GM11168 (cell line): Measurements from ENCODE around the gene RAB15.

ENCODE experiments used
- in situ Hi-C: fragments of 300-500 bp; cut with MboI; formaldehyde crosslinking; loops from one replicate; pipeline ENCODE4 v1.12.0; 2022; ENCODE audit warnings: low sequenced_read_pairs; ENCODE audit not compliant: unreplicated experiment

The RAB15 gene

DNA sequence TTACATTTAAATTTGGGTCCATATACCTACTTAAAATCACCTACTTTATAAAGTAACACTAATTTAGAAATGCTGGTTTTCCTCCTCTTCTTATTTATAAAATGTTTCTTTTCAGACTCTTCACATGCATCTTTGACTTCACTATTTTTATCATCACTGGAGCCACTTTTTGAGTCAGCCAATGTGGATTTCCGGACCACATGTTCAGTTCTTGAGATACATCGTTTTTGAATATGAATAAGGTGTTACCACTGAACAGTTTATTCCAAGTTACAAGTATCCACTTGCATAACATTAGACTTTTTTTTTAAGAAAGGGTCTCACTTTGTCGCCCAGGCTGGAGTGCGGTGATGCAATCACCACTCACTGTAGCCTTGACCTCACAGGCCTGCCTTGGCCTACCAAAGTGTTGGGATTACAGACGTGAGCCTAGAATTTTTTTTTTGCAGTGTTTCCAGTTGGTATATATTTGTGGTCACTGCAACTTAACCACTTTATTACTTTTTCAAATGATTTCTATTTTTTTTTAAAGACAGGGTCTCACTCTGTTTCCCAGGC lies 20.3 kb upstream of the RAB15 start:
- in situ Hi-C loops = no loop called here

DNA sequence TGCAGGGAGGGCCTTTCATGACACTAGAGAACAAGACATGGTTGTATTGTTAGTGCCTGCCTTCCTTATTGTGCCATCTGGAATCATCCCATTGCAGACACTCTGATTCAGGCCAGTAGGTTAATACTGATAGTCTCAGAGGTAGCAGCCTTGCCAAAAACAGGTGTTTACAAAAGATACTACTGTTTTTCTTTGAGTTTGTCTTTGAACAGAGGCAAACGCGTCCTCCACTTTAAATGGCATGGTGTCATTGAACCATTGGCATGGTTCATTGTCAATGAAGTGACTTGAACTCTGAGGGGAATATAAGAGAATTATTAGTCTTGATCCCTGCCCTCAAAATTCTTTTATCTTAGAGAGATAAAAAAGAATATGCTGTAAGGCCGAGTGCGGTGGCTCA lies 18.8 kb upstream of the RAB15 start:
- in situ Hi-C loops = no loop called here

DNA sequence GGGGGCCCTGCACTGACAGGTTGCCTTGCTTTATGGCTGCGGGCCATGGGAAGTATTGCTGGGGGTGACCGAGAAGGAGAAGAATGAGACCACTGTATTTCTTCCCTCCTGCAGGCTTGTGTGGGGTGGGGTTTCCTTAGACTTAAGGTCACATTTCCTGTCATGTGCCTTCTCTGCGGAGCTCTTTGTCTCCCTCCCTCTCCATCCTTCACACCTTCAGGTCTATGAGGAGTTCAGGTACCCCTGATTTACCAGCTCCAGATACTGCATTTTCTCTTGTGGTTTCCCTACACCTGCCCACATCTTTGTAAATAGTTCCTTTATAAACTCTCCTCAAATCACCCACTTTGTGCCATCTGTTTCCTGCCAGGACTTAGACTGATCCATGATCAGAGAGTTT lies 18.2 kb upstream of the RAB15 start:
- in situ Hi-C loops = no loop called here

DNA sequence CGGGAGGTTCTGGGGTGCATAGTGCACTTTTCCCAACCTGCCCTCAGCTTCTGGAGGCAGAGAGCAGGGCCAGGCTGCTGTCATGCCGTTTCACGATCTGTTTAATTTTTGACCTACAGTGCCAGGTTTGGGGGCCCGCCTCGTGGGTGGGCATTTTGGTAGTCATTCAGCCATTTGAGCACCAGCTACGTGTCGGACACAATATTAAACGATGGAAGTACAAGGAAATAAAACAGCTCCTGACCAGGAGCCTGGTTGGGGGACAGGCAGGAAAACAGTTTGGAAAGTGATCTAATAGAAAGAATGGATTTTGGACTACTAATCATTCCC lies 15.3 kb upstream of the RAB15 start:
- in situ Hi-C loops = no loop called here

DNA sequence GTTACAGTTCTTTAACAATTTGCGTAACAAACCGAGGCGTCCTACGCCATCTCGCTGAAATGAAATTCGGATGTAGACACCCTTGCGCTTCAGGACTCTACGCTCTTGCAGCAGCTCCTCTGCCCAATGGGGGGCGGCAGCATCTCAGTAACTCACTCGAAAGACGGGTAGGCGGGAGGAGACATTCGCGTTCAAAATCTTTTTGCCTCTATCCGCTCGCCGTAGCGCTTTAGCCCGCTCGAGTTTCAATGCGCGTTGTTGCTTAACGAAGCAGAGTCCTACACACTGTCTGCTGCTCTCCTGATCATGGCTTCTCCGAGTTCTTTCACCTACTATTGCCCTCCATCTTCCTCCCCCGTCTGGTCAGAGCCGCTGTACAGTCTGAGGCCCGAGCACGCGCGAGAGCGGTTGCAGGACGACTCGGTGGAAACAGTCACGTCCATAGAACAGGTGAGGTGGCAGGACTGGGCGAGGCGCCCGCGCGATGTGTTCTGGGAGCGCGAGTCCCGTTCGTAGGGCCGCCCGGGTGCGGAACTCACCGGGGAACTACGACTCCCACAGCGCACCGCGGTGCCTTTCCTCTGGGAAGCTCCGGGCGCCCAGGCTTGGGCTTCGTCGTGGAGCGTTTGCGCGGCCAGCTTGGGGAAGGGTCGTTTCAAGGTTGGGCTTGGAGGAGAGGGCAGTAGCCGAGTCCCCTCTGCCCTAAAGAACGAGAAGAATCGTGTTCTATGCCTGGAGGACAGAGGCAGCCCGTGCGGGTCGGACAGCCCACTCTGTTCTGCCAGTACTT lies 14.7 kb upstream of the RAB15 start, which contains the start of gene FNTB:
TSS of gene FNTB (plus strand) at position 248 of the 790 bp plus-strand sequence. CDS start at position 307, 59 bp downstream.
- in situ Hi-C loops = no loop called here

DNA sequence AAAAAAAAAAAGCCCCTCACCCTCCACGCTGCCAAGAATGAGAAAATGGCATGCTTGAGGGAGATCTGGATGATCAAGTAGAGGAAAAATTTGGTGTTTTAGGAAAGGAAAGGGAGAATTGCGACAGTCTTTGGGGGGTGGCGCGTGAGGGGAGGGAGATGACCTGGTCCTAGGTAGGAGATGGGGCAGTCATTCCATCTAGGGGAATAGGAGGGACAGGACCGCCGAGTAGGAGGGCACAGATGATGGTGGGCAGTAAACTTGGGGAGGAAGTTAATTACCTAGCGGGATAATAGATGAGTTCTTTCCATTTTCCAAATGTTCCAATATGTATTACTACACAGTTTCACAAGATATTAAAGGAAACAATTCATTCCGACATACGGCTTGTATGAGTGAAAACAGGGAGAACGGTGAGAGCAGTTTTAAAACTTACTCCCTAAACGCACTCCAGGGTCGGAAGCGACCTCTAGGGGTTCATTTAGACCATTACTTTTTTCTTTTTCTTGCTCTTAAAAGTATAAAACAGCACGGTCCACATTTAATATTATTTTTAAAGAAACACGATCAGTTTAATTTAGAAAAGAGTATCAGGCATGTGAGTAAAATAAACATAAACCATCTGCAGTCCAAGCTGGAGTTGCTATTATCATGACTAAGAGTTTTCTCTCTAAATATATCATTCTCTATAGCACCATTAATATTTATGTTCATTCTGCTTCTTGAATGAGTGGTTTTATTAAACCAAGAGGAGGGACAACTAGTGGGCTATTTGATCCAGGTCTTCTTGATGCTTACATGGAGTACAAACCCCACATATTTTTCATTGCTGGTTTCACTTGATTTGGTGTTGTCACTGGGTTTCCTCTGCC lies 11.5 kb upstream of the RAB15 start:
- in situ Hi-C loops = no loop called here

DNA sequence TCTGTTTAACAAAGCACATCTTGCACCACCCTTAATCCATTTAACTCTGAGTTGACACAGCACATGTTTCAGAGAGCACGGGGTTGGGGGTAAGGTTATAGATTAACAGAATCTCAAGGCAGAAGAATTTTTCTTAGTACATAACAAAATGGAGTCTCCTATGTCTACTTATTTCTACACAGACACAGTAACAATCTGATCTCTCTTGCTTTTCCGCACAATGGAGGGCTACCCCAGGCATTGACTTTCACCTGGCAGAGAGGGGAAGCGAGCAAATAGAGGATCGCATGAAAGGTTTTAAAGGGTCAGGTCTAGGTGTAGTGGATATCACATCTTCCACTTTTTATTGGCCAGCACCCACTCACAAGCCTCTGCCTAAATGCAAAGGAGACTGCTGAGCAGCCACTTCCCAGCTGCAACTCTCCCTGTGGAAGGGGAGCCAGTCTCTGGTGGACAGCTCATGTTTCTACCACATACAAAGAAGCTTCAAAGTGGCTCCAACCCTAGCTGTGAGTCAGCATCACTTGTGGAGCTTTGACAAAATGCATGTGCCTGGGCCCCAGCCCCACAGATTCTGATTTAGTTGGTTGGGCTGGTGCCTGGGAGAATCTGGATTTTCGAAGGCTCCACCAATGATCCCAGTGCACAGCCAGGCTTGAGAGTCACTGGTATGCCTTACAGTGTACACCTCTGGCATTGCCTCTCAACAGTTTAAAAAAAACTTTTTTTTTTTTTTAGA lies 7.4 kb upstream of the RAB15 start:
- in situ Hi-C loops = loop anchor here (10.0 kb wide), 1 partner anchor 155 kb away; no protein-coding TSS in a partner anchor

DNA sequence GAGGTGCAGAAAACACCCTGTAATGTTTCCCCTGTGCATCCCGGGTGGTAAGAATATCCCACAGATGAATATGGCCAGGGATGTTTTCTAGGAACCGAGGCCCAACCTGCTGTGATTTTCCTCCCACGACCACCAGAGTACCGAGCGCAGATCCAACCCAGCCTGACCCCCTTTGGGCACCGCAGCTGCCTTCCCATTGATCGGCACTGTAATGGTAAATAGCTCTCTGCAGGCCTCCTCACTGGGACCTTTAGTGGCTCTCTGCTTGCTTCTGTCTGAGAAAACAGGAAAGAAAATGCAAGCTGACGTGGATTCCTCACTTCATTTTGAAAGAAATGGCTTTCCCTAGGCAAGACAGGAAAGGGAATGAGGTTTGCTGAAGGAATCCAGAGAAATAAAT lies 2.4 kb upstream of the RAB15 start:
- in situ Hi-C loops = loop anchor here (10.0 kb wide), 1 partner anchor 150 kb away; no protein-coding TSS in a partner anchor

DNA sequence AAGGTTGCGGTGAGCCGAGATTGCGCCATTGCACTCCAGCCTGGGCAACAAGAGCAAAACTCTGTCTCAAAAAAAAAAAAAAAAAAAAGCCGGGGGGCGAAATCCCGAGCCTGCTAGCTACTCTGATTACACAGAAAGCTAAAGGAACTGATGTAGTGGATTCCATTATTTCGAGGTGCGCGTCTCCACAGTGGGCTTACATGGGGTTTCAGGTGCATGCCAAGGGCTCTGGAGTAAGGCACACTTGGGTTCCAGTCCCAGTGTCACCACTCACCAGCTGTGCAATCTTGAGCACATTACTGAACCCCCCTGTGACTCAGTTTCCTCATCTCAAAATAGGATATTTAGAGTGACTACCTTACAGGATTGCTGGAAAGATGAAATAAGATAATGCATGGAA lies 1.7 kb upstream of the RAB15 start:
- in situ Hi-C loops = loop anchor here (10.0 kb wide), 1 partner anchor 149 kb away; no protein-coding TSS in a partner anchor

DNA sequence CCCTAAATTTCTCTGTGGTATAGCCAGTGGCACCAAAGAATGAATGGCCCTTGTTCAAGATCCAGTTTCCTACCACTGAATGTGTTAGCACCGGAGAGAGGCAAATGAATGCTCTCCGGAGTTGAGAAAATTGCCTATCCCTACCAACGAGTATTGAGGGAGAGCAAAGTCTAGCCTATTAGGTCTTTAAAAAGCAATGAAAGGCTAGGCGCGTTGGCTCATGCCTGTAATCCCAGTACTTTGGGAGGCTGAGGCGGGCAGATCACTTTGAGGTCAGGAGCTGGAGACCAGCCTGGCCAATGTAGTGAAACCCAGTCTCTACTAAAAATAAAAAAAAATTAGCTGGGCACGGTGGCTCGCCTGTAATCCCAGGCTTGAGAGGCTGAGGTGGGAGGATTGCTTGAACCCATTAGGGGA lies 898 bp upstream of the RAB15 start:
- in situ Hi-C loops = loop anchor here (10.0 kb wide), 1 partner anchor 148 kb away; no protein-coding TSS in a partner anchor

DNA sequence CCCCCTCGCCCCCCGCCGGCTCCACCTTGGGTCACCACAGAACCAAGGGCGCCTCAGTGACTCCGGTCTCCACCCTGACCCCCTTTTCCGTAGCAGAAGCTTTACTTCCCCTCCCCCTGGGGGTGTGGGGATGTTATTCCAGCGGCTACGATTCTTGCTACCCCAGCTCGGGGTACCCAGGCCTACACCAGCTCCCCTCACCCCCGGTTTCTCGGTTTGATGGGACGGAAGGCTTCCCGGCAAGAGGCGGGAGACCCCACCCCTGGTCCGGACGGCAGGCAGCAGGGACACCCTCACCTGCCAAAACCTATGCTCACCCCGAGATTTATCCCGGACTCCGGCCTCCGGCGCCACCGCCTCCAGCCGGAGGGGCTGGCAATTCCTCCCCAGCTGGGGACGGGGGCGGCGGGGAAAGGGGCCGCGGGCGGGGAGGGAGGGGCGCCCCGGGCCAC lies 619 bp downstream of the RAB15 start:
- in situ Hi-C loops = loop anchor here (10.0 kb wide), 1 partner anchor 147 kb away; no protein-coding TSS in a partner anchor

DNA sequence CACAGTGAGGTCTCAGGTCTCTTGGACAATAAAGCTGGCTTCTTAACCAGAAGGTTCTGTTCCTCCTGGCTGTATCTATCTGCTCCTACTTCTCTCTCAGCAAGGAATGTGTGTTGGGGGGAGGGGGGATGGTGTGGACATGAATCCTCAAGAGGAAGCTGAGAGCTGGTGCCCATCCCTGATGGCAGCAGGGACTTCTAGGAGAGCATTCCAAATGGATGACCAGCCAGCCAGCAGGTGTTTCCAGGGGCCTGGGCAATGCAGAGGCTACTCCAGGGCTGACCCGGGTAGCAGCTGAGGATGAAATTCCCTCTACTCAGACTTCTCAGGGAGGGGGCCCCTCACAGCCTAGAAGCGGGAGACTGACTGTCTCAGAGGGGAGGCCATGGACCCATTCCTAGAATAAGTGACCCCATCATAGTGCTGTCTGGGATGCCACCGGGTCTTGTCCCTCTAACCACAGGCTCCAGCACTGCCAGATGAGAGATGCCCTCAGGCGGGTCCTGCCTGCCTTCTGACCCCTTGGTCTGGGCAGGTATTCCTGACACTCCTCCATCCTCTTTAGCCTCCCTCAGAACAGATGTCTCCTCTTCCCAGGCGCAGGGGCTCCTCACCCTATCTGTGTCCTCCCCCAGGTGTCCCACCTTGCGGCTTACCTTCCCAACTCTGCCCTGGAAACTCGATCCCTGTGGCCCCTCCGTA lies 1.2 kb downstream of the RAB15 start:
- in situ Hi-C loops = loop anchor here (10.0 kb wide), 1 partner anchor 146 kb away; no protein-coding TSS in a partner anchor

DNA sequence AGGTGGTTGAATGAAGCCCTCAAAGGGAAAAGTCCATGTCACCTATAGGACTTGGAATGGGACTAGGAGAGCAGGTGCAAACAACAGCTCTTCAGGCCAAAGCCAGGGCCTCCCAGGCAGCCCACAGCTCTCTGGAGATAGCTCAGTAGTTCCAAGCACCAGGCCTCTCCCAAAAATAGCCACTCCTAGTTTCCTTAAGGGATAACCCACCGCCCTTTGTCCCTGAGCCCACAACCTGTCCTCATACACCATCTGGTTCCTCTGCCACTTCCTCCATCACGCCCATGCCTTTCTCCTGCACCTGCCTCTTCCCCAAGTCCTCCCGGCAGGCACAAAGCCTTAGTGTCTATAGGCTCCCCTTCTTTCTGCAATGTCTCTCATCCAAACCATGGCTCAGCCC lies 2.1 kb downstream of the RAB15 start:
- in situ Hi-C loops = loop anchor here (10.0 kb wide), 1 partner anchor 145 kb away; no protein-coding TSS in a partner anchor

DNA sequence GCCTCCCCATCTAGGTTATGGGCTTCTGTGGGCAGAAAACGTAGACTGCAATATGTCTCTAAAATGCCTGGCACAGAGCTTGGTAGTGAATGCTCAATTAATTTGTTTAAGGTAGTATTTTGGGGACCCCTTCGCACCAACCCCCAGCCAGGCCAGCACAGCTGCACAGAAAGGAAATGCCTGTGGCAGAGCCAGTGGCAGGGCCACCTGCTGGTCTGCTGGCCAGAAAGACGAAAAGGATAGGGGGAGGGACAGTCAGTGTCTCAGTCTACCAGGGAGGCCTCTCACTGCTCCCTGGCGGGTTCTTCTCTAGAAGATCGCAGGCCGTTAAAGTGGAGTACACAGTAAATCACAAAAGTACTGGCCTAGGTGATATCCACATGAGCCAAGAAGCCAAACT lies 3.5 kb downstream of the RAB15 start:
- in situ Hi-C loops = no loop called here

DNA sequence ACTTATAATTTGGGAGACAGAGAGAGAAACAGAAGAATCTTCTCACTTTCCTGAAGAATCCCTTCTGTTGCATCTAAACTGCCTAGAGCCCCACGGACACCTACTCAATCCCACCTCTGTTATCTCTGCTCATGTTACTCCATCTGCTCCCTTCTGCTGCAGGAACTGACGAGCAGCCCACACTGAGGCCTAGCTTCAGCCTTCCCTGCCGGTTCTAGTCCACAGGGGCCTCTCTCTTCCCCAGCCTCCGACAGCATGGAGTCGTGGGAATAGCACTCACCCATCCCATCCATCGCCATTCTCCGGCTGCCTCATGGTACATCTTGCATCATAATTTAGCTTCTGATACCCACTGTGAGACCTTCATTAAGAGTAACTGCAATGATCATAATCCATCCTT lies 4.0 kb downstream of the RAB15 start:
- in situ Hi-C loops = no loop called here

DNA sequence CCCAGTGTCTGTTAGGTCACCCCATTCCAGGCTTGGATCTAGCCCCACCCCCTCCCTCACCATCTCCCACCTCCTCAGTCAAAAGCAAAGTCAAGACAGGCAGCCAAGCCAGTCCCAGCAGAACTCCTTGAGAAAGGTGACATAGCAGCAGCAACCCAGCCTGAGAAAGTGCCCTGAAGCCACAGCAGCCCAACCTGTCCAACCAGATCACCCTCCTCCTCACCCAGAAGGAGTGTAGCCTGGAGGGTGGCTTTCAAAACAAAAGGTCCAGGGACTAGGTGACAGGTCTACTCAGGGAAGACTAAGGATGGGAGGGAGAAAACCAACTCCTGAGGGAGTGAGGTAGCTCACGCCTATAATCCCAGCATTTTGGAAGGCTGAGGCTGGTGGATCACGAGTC lies 5.2 kb downstream of the RAB15 start:
- in situ Hi-C loops = no loop called here

DNA sequence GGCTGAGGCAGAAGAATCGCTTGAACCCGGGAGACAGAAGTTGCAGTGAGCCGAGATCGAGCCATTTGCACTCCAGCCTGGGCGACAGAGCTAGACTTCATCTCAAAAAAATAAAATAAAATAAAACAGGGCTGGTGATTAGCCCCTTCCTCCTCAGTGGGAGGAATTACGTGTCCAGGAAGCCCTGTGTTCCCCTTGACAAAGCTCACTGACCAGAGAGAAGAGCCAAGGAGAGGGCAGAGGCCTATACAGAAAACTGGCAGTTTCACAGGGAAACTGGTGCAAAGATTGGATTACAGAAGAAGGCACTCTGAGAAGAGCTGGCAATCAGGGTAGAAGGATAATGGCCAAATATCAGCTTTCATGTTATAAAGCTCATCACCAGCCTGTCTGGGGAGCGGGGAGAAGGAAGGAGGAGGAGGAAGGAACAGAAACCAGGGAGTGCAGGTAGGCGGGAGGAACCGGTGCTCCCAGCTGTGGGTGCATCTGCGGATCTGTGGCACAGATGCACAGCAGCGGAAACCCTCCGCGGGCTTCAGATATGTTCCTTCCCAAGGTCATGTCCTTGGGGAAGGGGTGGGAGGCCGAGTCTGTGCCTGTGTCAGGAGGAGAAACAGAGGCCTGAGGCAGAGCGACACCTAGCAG lies 6.7 kb downstream of the RAB15 start:
- in situ Hi-C loops = no loop called here

DNA sequence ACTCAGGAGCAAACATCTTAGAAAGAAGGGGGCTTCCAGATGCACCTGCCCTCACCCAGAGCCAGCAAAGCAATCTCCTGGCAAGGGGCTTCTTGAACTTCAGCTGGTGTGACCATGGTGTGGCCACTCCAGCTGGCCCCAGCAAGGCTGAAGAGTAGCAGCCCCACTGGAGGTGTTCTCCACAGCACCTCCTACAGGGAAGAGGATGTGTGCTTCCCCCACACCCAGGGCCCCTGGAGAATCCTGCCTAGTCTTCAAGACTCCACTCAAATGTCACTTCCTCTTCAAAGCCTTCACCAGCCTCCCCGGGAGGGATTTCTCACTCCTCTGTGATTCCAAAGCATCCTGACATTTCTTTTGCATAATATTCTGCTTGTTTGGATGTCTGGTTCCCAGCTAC lies 8.5 kb downstream of the RAB15 start:
- in situ Hi-C loops = no loop called here

DNA sequence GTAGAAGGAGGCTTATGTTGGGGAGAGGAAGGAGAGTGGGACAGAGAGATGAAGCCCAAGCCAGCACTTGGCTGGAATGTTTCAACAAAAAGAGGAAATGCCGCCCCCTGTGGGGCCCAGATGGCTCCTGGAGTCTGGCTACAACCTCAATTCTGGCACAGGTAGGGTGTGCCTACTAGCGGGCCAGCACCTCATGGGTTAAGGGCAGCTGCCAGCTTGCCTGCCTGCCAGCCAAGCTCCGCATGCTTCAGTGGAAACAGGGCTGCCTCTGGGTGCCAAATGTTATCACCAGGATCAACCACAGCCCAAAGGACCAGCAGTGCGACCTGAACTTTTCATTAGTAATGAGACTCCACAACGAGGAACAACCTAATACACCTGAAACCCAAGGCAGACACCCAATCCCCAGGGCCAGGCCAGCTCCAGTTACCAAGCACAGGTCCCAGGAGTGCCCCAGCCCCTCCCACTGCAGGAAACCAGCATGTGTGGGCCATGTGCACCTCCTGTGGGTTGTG lies 11.3 kb downstream of the RAB15 start:
- in situ Hi-C loops = no loop called here
